Inflammatory macrophage treated with lipopolysaccharide for 1 hour (primary cell): ENCODE results near the gene RNF217.
"Not testable (repeated sequence)": the region's sequence is repeated elsewhere in the genome, so short reads cannot be mapped to it uniquely, and the experiment has no call there.

Experiments used
- DNase-seq, 2 donors: peaks; one replicate each; pipeline ENCODE4 v3.0.0-alpha.2; 2020 to 2022

The RNF217 gene

DNA sequence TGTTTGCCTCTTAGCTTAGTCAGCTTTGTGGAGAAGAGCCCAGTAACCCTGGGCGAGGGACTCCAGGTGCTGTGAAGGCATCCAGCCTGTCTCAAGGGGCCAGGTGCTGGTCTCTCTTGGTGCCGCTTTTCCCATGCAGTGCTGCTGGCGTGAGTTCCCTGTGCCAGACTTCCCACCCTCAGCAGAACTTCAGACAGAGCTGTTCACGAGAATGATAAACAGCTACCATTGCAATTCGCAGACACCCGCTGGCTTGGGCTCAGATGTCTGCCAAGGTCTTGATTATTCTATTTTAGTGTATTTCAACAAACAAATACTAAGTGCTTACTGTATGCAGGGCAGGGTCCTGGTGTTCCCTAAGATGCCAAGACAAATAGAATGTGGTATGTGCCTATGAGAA is 57.7 kb downstream of the RNF217 start:
- DNase-seq: no peak

GRCh38 chr6:125020385-125020784 is 58.1 kb downstream of the RNF217 start:
- no peak for DNase-seq

- DNase-seq: no peak
Observed at GRCh38 chr6:125022391-125022989, 60.3 kb downstream of the RNF217 start.

GRCh38 chr6:125025164-125025854 is 63.1 kb downstream of the RNF217 start:
- DNase-seq: no peak

- DNase-seq: no peak
Observed at GRCh38 chr6:125027287-125027686, 65.0 kb downstream of the RNF217 start.

GRCh38 chr6:125030969-125031368 is 68.7 kb downstream of the RNF217 start:
- no peak for DNase-seq

GRCh38 chr6:125031385-125031784 is 69.1 kb downstream of the RNF217 start:
- DNase-seq: no peak

GRCh38 chr6:125034929-125035328 is 72.7 kb downstream of the RNF217 start:
- DNase-seq: not testable (repeated sequence)

DNA sequence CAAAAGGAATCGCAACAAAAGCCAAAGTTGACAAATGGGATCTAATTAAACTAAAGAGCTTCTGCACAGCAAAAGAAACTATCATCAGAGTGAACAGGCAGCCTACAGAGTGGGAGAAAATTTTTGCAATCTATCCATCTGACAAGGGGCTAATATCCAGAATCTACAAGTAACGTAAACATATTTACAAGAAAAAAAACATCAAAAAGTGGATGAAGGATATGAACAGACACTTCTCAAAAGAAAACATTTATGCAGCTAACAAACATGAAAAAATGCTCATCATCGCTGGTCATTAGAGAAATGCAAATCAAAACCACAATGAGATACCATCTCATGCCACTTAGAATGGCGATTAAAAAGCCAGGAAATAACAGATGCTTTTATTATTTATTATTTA is 74.2 kb downstream of the RNF217 start:
- not testable (repeated sequence) for DNase-seq

- no peak for DNase-seq
Observed at GRCh38 chr6:125037827-125038226, 75.6 kb downstream of the RNF217 start.

- no peak for DNase-seq
Observed at GRCh38 chr6:125038925-125039324, 76.7 kb downstream of the RNF217 start.

DNA sequence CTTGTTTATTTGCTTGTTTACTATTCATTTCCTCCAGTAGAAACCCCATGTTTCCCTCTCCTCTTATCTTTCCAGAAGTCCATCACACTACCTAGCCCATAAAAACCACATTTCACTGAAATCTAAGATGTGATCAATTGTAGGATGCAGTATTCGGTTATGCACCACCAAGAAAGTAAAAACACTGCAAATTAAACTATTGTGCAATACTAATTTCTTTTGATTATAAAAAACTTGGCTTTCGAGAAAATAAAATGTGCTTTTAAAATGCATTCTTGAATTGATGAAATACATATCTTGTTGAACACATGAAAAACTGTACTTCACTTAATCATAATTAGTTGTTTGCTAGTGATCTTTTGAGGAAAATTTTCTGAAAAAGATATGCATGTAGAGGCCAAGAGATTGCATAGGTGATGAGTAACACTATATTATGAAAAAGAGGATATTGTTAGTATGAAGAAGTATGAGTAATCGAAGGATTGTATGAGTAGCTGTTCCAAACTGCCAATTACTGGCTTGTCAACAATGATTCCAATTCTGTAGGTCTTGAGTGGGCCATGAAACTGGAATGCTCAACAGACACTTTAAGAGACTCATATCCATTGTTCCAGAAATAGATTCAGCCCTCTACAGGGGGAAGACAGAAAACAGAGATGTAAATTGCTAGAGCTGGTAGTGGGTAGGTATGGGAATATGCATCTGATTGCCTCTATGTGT is 79.7 kb downstream of the RNF217 start:
- DNase-seq: peak; percentile 26 to 42

DNA sequence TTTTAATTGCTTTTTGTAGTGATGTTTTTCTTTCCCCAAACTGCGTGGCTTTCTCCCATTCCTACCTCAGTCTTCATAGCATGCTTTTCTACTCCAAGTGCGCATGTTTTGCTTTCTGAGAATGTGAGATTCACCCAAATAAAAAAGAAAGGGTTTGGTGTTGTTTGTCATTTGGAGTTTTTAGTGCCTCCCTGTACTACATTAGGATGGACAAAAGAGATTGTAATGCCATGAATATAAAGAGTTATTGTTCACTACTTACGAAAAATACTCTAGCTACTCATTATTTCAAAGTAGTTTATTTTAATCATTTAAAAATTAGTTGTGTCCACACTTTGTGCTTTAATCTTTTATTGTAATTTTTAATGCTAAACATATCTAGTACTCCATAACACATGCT is 81.8 kb downstream of the RNF217 start:
- no peak for DNase-seq

GRCh38 chr6:125044667-125045066 is 82.4 kb downstream of the RNF217 start:
- no peak for DNase-seq

DNA sequence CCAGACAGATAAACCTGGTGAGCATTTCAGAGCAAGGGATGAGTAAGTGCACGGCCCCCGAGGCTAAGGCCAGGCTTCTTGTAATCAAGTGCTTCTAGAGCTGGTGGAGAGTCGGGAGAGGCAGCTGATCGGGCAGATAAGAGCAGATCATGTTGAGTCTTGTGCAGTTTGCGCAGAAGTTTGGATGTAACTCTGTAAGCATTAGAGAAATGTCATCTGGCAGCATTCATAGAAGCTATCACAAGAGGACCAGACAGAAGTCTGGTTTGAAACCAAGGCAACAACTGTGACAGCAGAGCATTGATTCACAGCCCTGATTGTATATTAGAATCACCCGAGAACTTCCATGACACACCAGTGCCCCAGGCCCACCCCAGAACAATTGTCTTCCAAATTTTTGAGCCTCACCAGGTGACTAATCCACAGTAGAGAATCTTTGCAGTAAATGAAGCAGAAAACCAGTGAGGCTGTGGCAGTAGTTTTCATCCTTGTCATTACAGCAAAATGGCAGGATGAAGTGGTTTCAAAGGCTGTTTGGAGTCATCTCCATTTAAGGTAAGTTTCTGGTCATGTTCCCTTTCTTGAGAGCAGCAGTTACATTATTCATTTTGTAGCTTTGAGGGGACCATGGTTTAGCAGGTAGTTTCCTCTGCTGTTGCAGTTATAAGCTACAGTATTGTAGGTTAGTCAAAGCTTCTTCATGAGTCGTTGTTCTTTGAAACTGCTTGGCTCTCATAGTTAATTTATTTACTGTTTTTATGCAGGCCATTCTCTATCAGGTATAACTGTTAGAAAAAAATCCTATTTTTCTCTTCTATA is 84.1 kb downstream of the RNF217 start:
- no peak for DNase-seq

DNA sequence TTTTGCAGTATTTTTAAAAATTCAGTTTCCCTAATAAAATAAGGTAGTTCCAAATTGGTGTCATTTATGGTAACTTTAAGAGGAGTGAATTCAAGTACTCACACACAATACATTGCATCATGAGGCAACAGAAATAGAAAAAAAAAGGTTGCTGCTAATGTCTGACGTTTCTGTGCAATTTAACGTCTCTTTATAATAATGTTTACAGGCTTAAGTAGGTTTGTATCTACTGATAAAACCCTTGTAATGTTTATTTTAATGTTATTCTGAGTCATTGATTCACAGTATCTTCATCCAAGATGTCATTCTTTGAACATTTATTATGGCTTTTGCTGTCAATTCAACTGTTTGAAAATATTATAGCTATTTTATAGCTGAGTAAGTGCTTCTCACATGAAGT is 86.0 kb downstream of the RNF217 start:
- DNase-seq: no peak

DNA sequence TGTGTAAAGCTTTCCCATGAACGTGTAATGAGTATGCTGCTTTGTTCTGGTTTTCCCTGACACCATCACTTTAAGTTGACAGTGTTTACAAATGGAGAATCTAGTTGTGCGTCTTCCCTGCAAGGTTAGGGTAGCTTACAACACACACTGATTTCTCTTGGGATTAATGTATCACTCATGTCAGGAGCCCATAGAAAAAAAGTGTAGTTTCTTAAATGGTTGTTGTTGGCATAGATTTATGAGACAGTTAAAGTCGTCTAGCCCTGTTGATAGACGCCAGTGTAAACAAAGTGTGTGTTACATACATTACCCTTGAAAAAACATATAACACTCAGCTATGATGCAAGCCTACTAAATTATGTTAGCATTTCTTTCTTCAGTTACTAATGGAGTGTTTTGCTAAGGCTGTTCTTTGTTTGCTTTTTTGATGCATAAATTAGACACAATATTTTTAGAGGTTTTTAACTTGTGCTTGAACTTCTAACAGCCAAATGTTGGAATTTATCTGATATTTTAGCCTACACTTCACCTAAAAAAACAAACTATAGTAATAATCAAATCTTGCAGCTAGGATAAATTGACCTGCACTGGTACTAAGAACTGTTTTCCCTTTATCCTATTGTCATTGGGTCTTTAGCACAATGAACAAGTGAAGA is 88.6 kb downstream of the RNF217 start:
- no peak for DNase-seq

DNA sequence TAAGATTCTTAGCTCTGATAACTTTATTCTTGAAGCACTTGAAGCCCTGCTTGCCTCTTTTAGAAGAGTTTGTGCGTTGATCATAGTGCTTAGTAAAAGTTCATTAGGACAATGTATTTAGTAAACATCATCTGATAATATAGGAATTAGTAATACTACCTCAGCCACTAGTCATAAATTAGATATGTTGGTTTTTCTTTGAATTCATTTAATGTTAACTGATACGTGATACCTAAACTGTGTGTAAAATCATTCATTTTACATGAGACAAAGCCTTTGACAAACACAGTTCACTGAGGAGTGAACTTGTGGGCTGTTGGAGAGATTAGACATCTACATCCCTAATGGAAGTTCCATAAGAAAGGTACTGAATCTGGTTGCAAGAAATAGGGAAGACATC is 91.6 kb downstream of the RNF217 start:
- DNase-seq: no peak

- DNase-seq: no peak
Observed at GRCh38 chr6:125054331-125054730, 92.1 kb downstream of the RNF217 start.

DNA sequence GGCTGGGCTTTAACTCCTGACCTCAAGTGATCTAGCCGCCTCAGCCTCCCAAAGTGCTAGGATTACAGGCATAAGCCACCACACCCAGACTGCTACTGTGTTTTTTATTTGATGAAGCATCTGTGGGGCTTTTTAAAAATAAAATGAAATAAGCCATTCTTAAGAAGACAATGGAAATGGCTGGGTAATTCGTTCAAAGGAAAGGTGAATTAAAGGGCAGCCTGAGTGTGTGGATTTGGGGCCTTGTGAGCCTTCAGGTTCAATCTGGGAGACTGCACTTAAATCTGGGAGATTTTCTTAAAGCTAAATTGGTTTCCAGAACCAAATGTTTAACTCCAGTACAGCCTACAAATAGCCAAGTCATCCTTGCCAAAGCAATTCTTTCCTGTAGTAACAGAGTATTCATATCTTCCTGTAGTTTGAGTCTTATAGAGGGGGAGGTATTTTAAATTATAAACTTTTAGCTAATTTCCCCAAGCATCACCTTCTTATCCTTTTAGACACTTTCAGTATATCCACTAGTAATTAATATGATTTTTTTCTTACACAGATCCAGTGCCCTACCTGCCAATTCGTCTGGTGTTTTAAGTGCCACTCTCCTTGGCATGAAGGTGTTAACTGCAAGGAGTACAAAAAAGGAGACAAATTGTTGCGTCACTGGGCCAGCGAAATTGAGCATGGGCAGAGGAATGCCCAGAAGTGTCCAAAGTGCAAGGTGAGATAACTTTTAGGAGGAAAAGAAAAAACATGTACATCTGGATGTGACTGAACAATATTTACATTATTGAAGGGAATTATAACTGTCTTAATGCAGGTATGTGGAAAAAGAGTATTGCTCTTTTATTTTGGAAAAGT is 95.4 kb downstream of the RNF217 start:
- DNase-seq: no peak

DNA sequence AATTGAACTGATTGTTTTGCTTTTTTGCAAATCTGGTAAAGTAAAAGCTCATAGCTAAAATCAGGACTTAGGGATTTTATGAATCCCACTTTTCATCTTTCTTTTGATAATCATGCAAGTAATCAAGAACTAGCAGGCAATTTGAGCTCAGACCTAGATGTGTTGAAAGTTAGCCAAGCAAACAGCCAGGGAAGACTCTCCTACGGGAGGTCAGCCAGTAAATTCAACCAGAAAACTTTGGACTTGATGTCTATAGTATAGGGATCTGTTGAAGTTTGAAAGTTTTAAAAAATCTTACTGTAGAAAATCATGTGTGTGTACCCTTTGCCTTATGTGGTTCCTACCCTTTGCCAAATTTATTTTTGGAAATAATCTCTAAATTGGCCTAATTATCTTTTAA is 96.3 kb downstream of the RNF217 start:
- no peak for DNase-seq

- DNase-seq: no peak
Observed at GRCh38 chr6:125063307-125063706, 101.1 kb downstream of the RNF217 start.
